HG02678 (cell line): ENCODE results near the gene SORCS3.
A peak's percentile ranks its signal among the peaks of the same experiment; 100 is the strongest.

Source experiments
- ATAC-seq: cut with Tn5 transposase; IDR thresholded peaks from one replicate; pipeline ENCODE4 v1.9.1; 2021; ENCODE audit warnings: mild to moderate bottlenecking, moderate library complexity; ENCODE audit not compliant: unreplicated experiment

The SORCS3 gene

DNA sequence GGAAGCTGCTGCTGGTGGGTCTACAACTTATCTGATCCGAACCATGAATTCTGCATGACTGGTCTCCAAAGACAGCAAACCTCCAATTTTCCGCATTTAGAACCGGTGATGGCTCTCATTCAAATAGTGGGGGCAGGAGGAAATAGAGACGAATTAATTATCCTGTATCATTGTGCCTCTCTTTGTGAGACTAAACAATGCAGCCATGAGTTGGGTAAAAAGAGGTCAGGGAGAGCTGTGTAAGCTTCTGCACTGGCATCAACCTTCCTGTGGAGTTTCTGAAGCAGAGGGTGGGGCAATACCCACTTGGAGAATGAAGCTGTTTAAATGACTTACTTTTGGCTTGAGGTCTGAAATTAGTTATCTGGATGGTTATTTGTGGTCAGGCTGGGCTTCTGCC is 266.4 kb downstream of the SORCS3 start:
- ATAC-seq = no peak

DNA sequence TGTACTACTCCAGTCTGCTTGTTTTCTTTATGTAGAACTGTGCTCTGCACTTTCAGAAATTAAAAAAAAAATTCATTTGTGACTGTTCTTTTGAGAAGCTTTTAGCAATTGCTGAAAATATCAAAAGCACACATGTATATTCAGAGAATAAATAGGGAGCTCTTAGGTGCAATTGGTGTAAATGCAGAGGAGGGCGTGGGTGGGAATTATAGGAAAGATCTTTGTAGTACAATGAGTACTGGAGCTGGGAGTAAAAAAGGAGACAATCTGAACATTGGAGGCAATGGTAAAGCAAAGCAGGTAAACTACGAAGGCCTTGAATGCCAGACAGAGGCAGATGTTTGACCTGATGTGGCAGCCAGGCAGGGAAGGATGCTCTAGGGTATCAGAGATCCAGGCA is 267.5 kb downstream of the SORCS3 start:
- ATAC-seq = no peak

DNA sequence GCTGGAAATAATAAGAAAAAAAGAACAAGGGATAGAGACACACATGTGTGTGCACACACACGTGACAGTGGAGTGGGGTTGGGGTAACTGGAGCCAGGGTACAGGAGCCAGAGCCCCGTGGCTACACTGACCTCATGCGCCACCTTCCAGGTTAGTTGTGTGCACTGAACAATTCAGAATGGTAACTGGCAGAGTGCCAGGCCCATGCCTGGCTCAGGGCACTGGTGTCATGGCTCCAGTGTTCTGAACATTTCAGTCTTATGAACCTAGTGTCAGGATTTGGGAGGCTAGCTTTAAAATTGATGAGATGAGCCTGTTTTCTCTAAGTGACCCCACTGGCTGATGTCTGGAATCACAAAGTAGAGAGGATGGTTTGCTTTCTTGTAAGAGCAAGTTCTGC is 269.6 kb downstream of the SORCS3 start:
- no peak for ATAC-seq

DNA sequence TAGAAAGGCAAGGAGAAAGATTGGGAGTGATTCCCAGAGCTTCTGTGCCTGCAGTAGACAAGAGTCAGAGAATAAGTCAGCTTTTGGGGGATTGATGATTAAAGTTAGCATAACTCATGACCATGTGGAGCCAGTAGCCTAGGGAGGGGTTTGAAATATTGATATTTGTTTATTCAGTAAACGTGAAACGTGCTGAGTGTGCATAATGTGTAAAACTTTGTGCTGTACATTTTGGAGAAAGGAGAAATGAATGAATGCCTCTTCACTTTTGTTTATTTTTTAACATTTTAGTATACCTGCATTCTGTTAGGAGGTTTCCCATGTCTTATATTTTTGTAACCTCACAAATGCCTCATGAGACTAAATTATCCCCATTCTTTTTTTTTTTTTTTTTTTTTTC is 272.3 kb downstream of the SORCS3 start:
- ATAC-seq = no peak

DNA sequence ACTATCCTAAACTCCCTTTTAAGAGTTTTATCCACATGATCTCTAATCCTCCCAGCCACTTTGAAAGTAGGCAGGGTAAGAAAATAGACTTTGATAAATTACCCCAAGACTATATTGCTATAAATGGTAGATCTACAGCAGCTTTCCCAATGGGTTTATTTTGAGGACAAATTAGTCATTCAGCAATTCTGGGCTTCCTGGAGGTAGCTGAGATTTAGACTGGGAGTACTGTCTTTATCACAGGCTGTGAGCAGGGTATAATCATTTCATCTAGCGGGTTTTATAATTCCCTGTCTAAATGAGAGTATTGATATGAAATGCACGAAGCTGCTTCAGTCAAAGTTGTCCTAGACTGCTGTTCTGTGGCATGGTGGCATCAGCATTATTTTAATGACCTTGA is 279.4 kb downstream of the SORCS3 start:
- no peak for ATAC-seq

DNA sequence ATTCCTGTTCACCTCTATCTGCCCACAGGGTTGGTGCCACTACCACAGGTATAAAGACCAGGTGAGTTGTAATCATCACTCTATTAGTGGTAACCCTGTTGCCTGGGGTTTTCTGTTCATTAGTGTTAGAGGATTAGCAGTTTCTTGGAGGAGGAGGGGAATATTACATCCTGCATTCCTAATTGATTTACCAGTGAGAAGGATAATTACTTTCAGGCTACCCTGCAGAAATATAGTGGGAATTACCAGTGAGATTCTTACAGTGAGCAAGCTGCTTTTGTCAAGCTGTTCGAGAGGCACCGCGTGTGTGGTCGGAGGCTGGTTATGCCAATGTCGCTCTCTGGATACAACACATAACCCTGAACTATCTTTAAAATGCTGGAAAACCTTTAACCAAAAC is 280.7 kb downstream of the SORCS3 start:
- ATAC-seq = no peak

DNA sequence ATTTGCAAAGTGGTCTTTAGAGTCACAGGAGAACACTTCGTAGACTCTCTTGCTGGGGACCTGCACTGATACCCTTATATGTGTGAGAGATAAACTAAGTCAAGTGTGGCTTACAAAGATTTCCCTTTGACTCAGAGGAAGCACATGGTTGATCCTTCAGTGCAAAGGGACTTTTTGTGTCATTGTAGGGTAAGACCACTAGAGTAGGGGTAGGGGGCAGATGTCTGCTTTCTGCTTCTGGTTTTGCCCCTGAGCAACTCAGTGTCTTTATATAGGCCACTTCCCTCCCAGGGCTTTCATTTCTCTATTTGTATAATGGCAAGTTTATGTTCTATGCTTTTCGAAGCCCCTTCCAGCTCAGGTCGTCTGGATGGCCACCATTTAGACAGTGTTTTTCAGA is 281.7 kb downstream of the SORCS3 start:
- ATAC-seq = peak; percentile 76

DNA sequence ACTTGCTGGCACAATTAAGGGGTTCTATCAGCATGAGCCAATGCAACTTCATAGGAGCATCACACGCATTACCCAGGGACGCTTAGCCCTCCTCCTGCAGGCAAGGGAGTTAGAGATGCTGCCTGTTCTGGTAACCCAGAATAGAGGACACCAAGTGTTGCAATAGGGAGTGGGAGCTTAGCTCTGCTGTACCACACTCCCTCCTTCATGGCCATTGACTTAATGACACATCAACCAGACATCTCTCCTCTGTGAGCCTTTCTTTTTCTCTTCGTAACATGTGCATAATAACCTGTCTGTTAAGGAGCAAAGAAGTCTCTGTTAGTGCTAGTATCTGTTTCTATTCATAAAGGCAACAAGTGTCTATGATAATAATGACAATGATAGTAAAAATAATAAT is 282.4 kb downstream of the SORCS3 start:
- no peak for ATAC-seq

DNA sequence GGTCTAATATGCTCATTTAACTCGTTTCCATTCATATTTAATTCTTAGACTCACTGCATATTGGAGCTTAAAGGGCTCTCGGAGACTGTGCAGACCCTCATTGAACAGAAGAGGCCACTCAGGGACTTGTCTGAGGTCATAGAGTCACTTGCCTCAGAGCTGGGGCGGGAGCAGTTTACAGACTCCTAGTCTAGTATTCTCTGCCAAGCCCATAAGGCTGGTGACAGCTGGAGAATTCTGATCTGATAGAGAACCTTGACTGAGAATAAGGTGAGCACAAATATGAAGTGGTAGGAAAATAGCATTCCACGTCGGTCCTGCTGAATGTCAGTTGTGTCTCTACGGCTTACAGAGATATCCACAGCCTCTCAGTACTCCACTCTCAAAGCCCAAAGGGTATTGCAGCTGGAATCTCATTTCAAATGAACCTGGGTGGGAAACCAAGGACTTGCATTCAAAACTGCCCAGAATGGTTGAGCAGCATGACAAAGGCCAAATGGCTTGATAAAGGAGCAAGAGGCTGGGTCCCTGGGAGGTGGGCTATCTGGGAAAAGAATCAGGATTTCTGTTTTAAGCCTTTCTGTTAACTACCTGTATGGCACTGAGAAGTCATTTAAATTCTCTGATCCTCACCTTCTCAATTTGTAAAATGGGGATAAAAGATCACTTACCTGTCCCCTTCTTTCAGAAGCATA is 283.2 kb downstream of the SORCS3 start:
- ATAC-seq = no peak

DNA sequence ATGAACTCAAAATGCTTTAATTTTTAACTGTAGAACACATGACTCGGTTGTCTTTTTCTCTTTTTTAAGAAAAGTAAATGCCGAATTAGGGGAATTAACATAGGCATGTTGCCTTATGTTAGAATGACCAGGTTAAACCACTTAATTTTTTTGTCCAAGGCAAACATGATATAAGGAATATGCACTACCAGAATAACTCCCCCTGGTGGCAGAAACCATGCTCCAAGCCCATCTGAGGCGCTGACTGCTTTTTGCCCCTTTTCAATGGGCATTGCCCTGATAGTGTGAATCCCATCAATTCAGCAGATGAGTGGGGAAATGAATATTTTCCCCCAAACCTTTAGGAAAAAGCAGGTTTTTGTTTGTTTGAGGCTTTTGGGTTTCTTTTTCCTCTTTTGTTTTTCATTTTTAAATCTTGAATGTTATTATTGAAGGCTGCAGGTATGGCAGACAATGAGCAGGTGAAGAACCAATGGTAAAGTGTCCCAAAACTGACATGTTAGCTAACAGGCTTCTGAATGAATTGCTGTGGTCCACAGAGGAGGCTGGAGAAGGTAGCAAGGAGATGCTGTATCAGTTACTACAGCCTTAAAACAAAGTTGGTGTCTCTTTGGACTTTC is 284.3 kb downstream of the SORCS3 start:
- peak; percentile 48 for ATAC-seq

DNA sequence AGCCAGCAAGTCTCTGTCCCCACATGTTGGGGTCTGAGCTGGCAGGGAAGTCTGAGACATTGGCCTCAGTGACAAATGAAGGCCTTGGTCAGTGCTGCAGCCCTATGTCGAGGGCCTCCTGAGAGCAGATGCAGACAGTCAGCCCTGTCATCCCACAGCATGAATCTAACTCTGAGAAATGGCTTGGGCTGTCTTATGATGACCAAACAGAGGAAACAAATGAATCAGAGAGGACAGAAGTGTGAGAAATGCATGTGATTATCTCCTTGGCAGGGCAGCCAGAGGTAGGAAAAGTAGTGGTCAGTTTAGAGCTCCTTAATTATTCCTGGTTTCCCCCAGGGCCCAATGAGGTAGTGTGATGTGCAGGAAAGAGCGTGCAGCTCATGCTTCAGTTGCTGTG is 287.6 kb downstream of the SORCS3 start:
- no peak for ATAC-seq

DNA sequence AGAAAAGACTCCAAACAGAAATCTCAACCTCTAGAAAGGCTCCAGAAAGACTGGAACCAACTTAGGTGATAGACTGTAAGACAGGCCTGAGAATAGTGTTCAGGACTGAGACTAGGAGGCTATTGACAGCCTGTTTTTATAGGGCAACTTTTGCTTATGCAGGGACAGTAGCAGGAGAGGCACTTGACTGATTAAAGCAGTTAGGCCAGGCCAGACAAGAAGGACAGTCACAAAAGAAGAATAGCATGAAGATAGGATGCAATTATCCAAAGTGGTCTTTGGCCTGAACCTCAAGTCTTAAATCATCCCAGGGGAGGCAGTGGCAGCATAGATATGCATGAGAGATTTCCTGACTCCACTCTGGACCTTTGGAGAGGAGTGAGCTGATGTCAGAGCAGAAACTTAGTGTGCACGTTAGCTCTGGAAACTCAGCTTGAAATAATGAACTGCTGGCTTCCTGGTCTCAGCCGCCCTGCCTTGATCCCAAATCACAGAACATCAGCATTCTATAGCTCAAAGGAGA is 290.6 kb downstream of the SORCS3 start:
- no peak for ATAC-seq

DNA sequence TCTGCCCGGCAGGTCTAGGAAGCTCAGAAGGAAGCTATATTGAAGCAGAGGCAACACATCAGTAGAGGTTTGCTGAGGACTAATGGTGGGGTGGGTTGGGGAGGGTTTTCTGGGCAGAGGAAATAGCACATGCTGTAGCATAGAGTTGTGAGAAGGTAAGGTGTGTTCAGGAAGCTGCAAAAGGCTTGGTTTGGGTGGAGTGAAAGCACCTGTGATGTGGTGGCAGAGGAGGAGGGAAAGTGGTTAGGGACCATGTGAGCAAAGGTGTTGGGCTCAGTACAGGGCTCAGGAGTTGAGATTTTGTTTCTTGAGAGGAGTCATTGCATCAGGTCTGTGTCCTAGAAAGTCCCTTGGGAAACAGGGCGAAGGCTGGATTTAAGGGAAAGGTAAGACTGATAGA is 294.6 kb downstream of the SORCS3 start:
- ATAC-seq = no peak

DNA sequence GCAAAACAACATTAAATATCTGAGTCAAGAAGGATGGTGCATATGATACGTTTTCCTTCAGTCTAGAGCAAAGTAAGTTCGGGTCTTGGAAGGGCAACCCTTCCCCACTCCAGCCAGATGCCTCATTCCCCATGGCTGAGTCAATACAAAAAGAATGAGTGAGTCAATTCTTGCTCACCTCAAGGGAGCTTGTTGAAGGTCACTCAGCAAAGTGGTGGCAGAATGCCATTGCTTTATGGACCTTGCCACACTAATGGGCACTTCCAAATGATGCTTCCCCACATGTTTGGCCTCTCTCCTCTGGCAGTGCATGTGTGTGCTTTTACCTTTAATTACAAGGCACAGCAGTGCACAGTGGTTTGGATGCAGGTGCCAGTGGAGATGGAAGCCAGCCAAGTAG is 296.5 kb downstream of the SORCS3 start:
- no peak for ATAC-seq

DNA sequence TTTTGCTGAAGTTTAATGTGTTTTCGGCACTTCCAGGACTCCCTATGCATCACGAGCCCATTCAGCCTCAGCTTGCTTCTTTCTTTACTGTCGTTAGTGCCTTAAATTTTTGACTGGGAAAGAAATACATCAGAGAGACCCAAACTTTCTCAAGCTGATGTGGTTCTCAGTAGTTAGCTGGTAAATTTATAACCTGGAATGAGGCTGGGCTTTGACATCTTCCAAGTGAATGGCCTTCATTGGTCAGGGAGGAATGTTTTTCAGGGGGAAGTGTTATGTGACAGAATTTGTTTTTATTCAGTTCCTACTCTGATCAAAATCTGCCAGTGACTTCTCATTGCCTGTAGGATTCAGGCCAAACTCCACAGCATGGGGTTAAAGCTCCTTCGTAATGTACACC is 296.9 kb downstream of the SORCS3 start:
- no peak for ATAC-seq

DNA sequence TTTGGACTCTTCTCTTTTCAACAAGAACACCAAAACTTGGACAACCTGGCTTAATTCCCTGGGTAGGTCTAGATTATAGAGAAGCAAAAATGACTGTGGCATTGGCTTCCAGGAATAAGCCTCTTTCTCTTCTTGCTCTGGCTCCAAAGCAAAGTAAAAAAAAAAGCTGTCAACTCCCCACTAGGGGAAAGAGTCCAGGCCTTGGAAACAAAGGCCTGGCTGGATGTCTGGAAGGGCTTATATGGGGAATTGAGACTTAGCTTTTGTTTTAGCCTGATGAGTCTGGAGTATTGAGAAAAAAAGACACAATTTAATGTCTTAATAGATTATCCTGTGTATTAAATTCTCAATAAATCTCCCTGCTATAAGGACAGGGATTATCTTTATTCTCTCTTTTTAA is 300.6 kb downstream of the SORCS3 start:
- no peak for ATAC-seq

DNA sequence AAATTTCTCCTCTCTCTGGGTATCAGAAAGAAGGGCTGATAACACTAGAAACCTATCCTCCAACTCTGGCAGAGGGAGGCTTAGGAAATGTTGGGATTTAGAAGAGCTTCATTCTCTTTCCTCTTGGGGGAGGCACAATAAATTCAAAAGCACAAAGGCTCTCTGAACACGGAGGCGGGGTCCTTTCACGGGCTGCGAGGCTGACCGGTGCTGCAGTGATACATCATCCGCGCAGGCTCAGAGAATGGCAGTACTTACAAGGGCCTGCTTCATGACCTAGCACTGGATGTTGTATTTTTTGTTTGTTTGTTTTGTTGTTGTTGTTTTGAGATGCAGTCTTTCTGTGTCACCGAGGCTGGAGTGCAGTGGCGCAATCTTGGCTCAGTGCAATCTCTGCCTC is 306.2 kb downstream of the SORCS3 start:
- ATAC-seq = no peak

DNA sequence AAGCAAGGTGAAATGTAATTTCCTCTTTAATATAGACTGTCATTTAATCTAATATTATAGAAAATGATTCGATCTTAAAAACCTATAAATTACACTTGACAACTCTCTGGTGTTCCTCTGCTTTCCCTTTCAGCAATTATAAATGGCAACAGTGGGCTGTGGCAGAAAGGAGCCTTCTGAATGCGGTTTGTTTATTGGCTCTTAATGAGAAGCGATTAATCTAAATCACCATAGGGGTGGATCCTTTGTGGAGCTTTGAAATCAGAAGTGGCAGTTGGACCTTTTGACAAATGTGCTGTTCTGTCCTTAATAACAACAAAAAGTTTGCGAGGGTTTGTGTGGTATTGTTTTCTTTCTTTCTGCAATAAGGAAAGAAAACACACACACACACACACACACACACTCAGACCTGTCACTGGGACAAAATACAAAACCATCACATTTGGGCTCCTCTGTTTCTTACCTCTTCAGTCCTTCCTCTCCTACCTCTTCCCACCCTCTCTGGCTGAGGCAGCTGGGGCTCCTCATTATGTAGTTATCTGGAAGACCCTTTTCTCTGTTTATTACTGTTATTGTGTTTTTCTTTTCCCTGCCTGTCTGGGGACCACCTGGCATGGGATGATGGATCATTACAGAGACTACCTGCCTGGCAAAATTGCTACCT is 316.2 kb downstream of the SORCS3 start:
- ATAC-seq = no peak

DNA sequence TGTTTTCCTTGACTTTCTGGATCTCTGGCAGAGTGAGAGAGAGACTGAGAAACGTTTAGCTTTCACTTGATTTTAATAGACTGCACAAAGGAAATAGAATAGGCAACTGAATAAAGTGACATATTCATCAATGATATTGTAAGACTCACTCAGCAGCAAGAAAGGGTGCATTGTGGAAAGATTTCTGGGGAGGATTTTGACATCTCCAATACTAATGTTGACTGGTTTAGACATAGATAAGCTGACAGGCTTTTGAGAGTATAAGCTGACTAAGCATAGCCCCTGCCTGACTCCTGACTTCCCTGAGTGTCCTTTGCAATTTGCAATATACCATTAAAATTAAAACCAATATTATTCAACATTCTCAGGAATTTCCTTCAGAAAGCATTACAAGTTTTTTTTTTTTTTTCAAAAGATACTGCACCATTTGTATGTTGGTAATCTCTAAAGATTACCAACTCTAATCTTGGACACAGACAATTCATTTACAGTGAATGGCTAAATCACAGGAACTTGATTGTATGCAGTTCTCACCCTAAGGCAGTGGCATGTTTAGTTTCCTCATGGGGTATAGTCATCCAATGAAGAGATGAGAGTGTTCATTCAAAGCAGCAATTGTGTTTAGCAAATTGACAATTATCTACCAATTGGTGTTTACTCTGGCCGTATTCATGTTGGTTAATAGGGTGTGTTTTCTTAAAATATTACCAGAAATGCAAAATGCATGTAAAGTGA is 325.6 kb downstream of the SORCS3 start:
- no peak for ATAC-seq

DNA sequence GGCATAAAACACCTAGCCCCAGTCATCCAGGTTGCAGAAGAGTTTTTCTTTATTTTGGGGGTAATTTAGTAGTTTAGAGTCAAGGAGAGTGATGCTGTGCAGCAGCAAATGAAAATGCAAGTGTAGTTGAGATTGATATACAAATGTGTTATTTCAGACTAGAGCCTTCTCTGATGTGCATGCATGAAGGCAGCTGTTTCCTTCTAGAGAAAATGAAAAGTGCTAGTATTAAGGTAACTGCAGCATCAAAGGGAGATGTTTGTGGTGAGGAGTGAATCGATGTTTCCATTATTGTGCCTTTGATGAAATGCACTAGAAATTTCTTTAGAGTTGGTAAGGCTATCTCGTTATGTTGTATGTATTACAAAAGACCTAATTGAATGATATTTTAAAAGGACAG is 339.3 kb downstream of the SORCS3 start:
- ATAC-seq = no peak

DNA sequence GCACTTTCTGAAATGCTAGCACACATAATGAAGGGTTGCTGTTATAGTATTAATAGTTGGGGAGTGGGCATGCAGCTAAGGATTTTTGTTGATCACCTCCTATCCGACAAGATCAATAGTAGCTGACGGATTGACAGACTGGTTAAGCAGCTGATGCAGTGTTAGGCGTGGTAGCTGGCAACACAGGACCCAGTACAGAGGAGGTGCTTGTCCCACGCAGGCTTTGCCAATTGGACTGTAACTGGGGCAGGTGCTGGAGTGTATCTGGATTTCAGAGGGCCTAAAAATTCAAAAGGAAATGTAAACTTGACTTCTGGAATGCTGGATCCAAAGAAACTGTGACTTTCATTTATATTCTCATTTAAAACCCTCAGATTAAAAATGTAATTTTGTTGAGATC is 340.9 kb downstream of the SORCS3 start:
- ATAC-seq = no peak

DNA sequence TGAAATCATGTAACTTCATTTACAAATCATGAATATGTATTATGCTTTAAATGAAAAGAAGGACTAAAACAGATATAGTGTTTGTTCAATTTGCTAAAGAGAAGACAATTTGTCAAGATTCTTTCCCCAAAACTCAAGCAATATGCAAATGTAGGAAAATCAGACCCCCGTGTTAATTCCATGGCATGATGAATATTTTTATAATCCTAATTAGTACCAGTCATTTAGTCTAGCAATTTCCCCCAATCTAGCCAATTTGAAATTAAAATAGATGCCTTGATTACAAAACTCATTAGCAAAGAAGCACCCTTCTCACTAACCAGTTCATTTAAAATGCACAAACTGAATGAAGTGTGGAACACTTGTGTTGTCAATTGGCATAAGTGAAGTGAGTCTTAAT is 347.6 kb downstream of the SORCS3 start:
- ATAC-seq = no peak
